LNCaP clone FGC (cell line): Measurements from ENCODE around the gene C11orf42.

ENCODE experiments used
- DNase-seq: peaks from one replicate; pipeline ENCODE4 v3.0.0-alpha.2; 2011; ENCODE audit warnings: low read depth
- H3K4me3 ChIP-seq: 2 replicates; pipeline ENCODE4 v1.5.1; 2011; ENCODE audit warnings: mild to moderate bottlenecking, low read depth, low read length, control low read depth
- CTCF ChIP-seq: IDR thresholded peaks from 2 replicates; pipeline ENCODE4 v1.5.1; 2012; ENCODE audit warnings: mild to moderate bottlenecking; ENCODE audit not compliant: control insufficient read depth, insufficient read depth; ENCODE audit errors: extremely low read depth

The C11orf42 gene

GRCh38 chr11:6203327-6203726, 2.0 kb upstream of the C11orf42 start:
- no peak overlapping the region for H3K4me3 ChIP-seq
- no peak for DNase-seq
- TF ChIP-seq CTCF = no peak

- TF ChIP-seq CTCF = no peak
- H3K4me3 ChIP-seq = no peak overlapping the region
- no peak for DNase-seq
These were observed 651 bp upstream of the C11orf42 start for GRCh38 chr11:6204706-6205105.

GRCh38 chr11:6206456-6207180, 1.3 kb downstream of the C11orf42 start:
- no peak for DNase-seq
- no peak overlapping the region for H3K4me3 ChIP-seq
- no peak for TF ChIP-seq CTCF

GRCh38 chr11:6209801-6210200, 4.4 kb downstream of the C11orf42 start:
- DNase-seq = no peak
- H3K4me3 ChIP-seq = no peak overlapping the region
- TF ChIP-seq CTCF = no peak

- no peak for TF ChIP-seq CTCF
- no peak overlapping the region for H3K4me3 ChIP-seq
- no peak for DNase-seq
These were observed 5.1 kb downstream of the C11orf42 start for GRCh38 chr11:6210274-6210955.

GRCh38 chr11:6214530-6214929, 9.2 kb downstream of the C11orf42 start:
- no peak for TF ChIP-seq CTCF
- H3K4me3 ChIP-seq = no peak overlapping the region
- DNase-seq = no peak
